ENCODE data around the gene LRRC56. TPM values are rescaled to one million over a fixed set of nuclear protein-coding genes. Genes with fewer than 3 reads are reported as not detected.

Gene LRRC56
- total RNA-seq, 1 donor from 2014 or later: not detected

- no peak for TF ChIP-seq CTCF (IDR thresholded peaks at IDR 0.05)
- Histone ChIP-seq H3K27ac (no peak overlapping the region), H3K4me3 (no peak overlapping the region), H3K27me3 (no peaks in the 10 kb centered on the region), H3K9me3 (no peaks in the 10 kb centered on the region), H3K4me1 (peaks cover 0 to 17% of the 10 kb centered on the region in 2 donors), H3K36me3 (peaks cover 66 to 70% of the 10 kb centered on the region in 2 donors)
- DNase-seq (ENCODE audit: low spot score in 2 of 2): peak in 1 of 2 donors; percentile 58
- intact Hi-C loops (cut with DNase I): no loop called here
Measured at GRCh38 chr11:499201-500076, 37.9 kb upstream of the LRRC56 start.

GRCh38 chr11:501001-501682 is 36.2 kb upstream of the LRRC56 start:
- H3K27ac ChIP-seq: no peak overlapping the region
- no peak overlapping the region for H3K4me3 ChIP-seq
- H3K36me3 ChIP-seq: peaks cover 55 to 57% of the 10 kb centered on the region in 2 donors
- no peak for TF ChIP-seq CTCF (IDR thresholded peaks at IDR 0.05)
- peaks cover 10 to 34% of the 10 kb centered on the region in 2 donors for H3K4me1 ChIP-seq
- DNase-seq (ENCODE audit: low spot score in 2 of 2): peak in 1 of 2 donors; percentile 60
- intact Hi-C loops (cut with DNase I): no loop called here
- H3K27me3 ChIP-seq: no peaks in the 10 kb centered on the region
- no peaks in the 10 kb centered on the region for H3K9me3 ChIP-seq

DNA sequence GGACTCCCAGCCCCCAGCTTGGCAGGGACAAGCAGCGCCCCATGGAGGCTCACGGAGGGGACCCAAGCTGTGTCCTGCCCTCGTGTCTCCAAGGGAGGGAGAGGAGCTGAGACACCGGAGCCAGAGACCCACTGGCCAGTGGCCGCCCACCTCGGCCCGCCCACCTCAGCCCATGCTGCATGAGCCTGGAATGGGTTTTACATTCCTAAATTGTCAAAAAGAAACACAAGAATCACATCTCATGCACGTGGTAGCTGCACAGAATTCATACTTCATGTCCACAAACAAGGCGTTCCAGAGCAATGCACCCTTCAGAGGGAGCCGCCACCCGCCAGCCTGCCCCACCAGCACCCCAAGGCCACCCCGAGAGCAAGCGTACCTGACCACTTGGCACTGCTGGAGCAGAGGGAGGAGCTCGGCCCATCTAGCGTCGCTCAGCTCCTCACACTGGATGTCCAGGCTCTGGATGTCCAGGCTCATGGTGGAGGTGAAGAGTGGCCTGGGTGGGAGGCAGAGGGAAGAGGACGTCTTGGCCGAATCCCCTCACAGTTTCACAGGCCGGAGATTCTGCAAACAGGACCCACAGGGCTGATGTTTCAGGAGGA is 35.5 kb upstream of the LRRC56 start:
- no peaks in the 10 kb centered on the region for H3K9me3 ChIP-seq
- no peak for TF ChIP-seq CTCF (IDR thresholded peaks at IDR 0.05)
- H3K27me3 ChIP-seq: no peaks in the 10 kb centered on the region
- H3K4me3 ChIP-seq: no peak overlapping the region
- intact Hi-C loops (cut with DNase I): no loop called here
- H3K36me3 ChIP-seq: peaks cover 51 to 52% of the 10 kb centered on the region in 2 donors
- H3K4me1 ChIP-seq: peaks cover 10 to 34% of the 10 kb centered on the region in 2 donors
- peak overlapping the region; percentile 99 to 100 for H3K27ac ChIP-seq
- peak in 1 of 2 donors; percentile 62 for DNase-seq (ENCODE audit: low spot score in 2 of 2)

DNA sequence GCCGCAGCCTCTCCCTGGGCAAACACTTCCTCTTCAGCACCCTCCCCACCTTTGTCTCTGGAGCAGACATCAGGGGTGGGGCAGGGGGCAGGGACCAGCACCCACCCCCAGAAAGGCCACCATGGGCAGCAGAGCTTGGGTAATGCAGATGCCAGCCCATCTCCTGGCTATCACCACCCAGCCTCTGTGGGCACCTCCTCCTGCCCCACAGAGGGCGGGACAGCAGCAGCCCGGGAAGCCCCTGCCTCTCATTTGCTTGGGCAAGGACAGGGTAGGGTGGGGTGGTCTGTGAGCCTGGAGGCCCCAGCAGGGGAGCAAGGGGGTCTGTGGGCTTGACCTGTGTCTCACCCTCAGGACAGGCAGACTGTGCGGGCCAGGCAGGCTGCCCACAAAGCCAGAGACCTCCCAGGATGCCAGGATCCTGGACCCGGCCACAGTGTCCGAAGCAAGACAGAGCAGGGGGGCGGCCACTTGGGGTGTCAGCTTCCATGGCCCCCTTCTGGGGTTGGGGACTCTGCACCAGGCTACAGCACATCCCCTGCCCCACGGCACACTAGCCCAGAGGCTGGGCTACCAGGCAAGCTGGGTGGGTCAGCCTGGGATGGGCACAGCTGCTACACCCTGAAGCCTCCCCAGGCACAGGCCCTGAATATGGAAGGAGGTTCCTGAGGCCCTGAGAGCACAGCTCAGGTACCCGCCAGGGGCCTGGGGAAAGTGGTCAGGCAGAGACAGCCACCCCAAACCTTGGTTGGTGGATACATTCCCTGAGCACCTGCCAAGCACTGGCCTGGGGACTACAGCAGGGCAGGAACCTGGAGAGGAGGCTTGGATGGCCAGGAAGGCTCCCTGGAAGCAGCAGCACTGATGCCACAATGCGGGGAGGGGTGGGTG is 34.8 kb upstream of the LRRC56 start:
- intact Hi-C loops (cut with DNase I): no loop called here
- TF ChIP-seq CTCF (IDR thresholded peaks at IDR 0.05): no peak
- H3K27me3 ChIP-seq: no peaks in the 10 kb centered on the region
- H3K36me3 ChIP-seq: peaks cover 44% of the 10 kb centered on the region in 2 donors
- DNase-seq (ENCODE audit: low spot score in 2 of 2): peak in 1 of 2 donors; percentile 61
- no peaks in the 10 kb centered on the region for H3K9me3 ChIP-seq
- H3K4me1 ChIP-seq: peaks cover 12 to 34% of the 10 kb centered on the region in 2 donors
- peak overlapping the region in 1 of 2 donors; percentile 83 for H3K4me3 ChIP-seq
- H3K27ac ChIP-seq: peak overlapping the region; percentile 99 to 100
